GM12873 (cell line): ENCODE measurements around the gene DGCR2.

Experiments used
- TF ChIP-seq, protein P1 (sequence below): IDR thresholded peaks from 2 replicates; pipeline ENCODE4 v1.5.1; 2012; ENCODE audit warnings: low read depth, mild to moderate bottlenecking, moderate library complexity, low read length, control low read depth; ENCODE audit not compliant: insufficient read depth; ENCODE audit errors: missing control alignments

DGCR2 gene

DNA sequence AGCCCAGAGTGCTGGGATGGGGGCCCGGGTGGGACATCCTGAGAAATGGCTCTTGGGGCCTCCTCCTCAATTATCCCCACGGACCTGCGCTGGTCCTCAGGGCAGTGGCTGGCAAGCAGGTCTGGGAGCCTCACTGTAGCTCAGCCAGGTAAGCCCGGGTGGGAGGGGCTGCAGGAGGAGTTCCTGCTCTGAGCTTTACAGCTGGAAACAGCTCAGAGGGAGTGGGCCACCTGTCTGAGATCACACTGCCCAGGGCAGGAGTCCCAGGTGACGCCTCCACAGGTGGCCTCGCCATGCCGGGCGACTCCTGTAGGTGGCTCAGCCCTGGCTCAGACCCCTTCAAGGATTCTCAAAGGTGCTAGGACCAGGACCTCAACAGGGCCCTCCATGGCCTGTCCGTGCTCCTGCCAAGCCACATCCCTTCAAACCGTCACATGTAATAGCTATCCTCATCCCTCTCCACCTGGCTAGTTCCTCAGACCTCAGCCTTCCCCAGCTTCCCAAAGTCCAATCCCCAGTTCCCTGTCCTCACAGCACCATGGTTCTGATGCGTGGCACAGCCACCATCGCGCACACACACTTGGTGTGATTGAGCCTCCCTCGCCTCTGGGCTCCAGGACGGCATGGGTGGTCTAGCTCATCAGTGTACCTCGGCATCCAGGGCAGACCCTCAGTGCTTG, 5.3 kb upstream of the DGCR2 start:
- TF ChIP-seq, protein P1, sequence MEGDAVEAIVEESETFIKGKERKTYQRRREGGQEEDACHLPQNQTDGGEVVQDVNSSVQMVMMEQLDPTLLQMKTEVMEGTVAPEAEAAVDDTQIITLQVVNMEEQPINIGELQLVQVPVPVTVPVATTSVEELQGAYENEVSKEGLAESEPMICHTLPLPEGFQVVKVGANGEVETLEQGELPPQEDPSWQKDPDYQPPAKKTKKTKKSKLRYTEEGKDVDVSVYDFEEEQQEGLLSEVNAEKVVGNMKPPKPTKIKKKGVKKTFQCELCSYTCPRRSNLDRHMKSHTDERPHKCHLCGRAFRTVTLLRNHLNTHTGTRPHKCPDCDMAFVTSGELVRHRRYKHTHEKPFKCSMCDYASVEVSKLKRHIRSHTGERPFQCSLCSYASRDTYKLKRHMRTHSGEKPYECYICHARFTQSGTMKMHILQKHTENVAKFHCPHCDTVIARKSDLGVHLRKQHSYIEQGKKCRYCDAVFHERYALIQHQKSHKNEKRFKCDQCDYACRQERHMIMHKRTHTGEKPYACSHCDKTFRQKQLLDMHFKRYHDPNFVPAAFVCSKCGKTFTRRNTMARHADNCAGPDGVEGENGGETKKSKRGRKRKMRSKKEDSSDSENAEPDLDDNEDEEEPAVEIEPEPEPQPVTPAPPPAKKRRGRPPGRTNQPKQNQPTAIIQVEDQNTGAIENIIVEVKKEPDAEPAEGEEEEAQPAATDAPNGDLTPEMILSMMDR = no peak

DNA sequence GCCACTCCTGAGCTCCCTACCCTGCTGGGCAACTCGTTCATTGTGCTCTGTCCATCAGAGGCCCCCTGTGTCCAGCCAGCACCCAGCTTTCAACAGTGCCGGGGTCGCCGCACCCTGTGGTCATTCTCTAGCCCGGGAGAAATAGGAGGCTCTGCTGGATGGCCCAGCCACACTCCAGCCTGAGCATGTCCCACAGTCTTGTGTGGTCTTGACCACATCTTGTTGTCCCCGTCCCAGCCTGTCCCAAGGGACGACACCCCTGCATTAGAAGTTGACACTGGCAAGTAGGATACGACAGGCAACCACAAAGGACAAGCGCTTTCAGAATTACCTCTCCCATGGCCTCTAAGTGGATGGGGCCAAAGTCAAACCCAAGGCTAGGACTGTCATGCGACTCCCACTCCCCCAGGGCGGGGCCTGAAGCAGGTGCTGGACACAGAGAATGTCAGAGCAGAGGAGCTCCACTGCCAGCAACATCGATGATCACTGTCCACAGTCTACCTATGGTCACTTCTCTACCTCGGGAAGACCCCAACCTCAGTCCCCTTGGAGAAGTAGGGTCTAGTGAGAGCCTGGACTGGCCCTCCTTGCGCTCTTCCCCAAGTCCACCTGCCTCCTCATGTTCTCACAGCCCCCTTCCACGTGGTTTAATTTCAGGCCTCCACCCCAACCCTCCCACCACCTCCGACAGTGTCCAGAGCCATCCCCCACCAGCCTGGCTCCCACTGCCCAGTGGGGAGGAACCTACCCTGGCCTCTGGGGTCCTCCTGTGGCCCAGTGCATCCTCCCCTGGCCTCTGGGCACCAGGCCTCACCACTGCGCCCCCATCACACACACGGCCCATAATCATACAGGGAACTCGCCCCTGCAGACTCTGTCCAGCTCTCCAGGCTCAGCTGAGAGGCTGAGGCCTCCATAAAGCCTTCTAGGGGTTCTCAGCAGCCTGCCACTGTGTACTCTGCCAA, 4.4 kb upstream of the DGCR2 start:
- TF ChIP-seq, protein P1 = no peak

- TF ChIP-seq, protein P1 = no peak
These were observed 3.5 kb upstream of the DGCR2 start for GRCh38 chr22:19125474-19126308.

GRCh38 chr22:19125011-19125410, 2.8 kb upstream of the DGCR2 start:
- TF ChIP-seq, protein P1 = no peak

GRCh38 chr22:19124377-19124776, 2.2 kb upstream of the DGCR2 start:
- TF ChIP-seq, protein P1 = no peak

- TF ChIP-seq, protein P1 = no peak
These were observed 1.7 kb upstream of the DGCR2 start for GRCh38 chr22:19123936-19124335.
